HG03457 (cell line): ENCODE results near the gene NTM.

ENCODE experiments used
- ATAC-seq: cut with Tn5 transposase; IDR thresholded peaks from one replicate; pipeline ENCODE4 v1.9.1; 2021; ENCODE audit warnings: moderate number of reproducible peaks; ENCODE audit not compliant: unreplicated experiment

Gene NTM

GRCh38 chr11:131928992-131929391 is 558.6 kb downstream of the NTM start:
- ATAC-seq, result no peak

GRCh38 chr11:131932584-131933325 is 562.3 kb downstream of the NTM start:
- no peak for ATAC-seq

GRCh38 chr11:131934006-131934405 is 563.6 kb downstream of the NTM start:
- ATAC-seq, result no peak

GRCh38 chr11:131938351-131938751 is 567.9 kb downstream of the NTM start:
- no peak for ATAC-seq

GRCh38 chr11:131940126-131940525 is 569.7 kb downstream of the NTM start:
- no peak for ATAC-seq

- no peak for ATAC-seq
Observed at GRCh38 chr11:131942878-131943277, 572.5 kb downstream of the NTM start.

GRCh38 chr11:131943295-131943694 is 572.9 kb downstream of the NTM start:
- no peak for ATAC-seq

GRCh38 chr11:131944736-131945135 is 574.3 kb downstream of the NTM start:
- no peak for ATAC-seq

GRCh38 chr11:131945706-131946105 is 575.3 kb downstream of the NTM start:
- no peak for ATAC-seq

GRCh38 chr11:131947511-131947910 is 577.1 kb downstream of the NTM start:
- ATAC-seq, result no peak

GRCh38 chr11:131951121-131951520 is 580.7 kb downstream of the NTM start:
- no peak for ATAC-seq

- ATAC-seq, result no peak
Observed at GRCh38 chr11:131954146-131954545, 583.7 kb downstream of the NTM start.

- no peak for ATAC-seq
Observed at GRCh38 chr11:131955904-131956303, 585.5 kb downstream of the NTM start.

GRCh38 chr11:131957201-131957600 is 586.8 kb downstream of the NTM start:
- no peak for ATAC-seq

GRCh38 chr11:131957875-131958274 is 587.5 kb downstream of the NTM start:
- no peak for ATAC-seq

- ATAC-seq, result no peak
Observed at GRCh38 chr11:131962818-131963217, 592.4 kb downstream of the NTM start.

- ATAC-seq, result no peak
Observed at GRCh38 chr11:131964698-131965483, 594.5 kb downstream of the NTM start.

- no peak for ATAC-seq
Observed at GRCh38 chr11:131965504-131965903, 595.1 kb downstream of the NTM start.

- ATAC-seq, result no peak
Observed at GRCh38 chr11:131966667-131967066, 596.3 kb downstream of the NTM start.

- ATAC-seq, result no peak
Observed at GRCh38 chr11:131969261-131969660, 598.8 kb downstream of the NTM start.

GRCh38 chr11:131973061-131973460 is 602.6 kb downstream of the NTM start:
- no peak for ATAC-seq

GRCh38 chr11:131975619-131976018 is 605.2 kb downstream of the NTM start:
- no peak for ATAC-seq
